HG03039 (cell line): ENCODE measurements around the gene LRFN2.

Experiments used
- ATAC-seq: cut with Tn5 transposase; IDR thresholded peaks from one replicate; pipeline ENCODE4 v1.9.1; 2021; ENCODE audit warnings: mild to moderate bottlenecking, moderate library complexity; ENCODE audit not compliant: unreplicated experiment

Gene LRFN2

GRCh38 chr6:40587240-40588069 is at the start of gene LRFN2:
TSS of gene LRFN2 (minus strand) at chr6:40587364.
- ATAC-seq, result peak; percentile 80

DNA sequence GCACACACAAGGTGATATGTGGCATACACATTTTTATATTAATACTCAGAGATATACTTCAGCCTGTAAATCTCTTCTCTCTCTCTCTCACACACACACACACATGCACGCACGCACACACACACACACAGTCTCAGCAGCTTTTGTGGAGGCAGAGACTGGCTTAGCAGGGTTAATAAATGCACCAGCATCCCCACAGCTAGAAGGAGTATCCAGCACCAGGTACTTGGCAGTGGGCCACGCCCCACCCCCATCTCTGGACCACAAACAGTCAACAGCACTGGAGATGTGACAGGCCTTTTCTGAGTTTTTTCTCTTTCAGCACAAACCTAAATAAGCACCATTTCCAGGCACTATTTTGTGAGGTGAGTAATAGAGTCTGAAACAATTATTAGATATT is 47.3 kb upstream of the LRFN2 start:
- no peak for ATAC-seq

GRCh38 chr6:40631744-40632143 is 44.6 kb upstream of the LRFN2 start:
- no peak for ATAC-seq

DNA sequence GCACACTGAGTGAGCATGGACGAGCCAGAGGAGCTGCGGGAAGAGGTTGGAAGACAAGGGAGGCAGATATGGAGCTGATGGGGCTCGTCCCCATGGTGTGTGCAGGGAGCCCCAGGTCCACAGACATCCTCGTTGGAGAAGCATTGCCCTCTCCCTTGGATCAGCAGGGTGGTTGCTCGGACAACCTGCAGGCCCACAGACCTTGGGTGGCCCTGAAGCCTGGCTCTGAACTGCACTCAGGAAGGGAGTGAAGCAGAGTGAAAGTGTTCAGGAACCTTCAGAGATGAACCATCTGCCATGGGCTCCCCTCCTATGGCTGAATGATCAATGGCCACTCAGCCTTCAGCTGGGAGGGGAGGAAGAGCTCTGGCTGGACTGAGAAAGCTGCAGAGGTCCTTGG is 43.3 kb upstream of the LRFN2 start:
- no peak for ATAC-seq

- ATAC-seq, result no peak
Measured at GRCh38 chr6:40630051-40630450, 42.9 kb upstream of the LRFN2 start.

DNA sequence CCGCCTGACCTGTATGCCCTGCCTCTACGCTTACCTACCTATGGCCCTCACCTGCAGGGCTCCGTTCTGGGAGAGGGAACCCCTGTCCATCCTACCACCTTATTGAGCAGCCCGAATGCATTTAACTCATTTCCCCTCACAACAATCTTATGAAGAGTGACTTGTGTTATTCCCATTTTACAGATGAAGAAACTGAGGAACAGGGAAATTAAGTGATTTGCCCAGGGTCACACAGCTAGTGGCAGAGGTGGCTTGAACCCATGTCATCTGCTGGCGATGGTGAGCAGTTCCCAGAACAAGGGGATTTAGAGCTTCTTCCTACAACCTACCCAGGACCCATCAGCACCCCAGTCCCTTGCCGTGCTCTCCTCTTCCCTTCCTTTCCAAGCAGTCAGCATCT is 42.3 kb upstream of the LRFN2 start:
- no peak for ATAC-seq

- no peak for ATAC-seq
Measured at GRCh38 chr6:40627316-40627715, 40.2 kb upstream of the LRFN2 start.

DNA sequence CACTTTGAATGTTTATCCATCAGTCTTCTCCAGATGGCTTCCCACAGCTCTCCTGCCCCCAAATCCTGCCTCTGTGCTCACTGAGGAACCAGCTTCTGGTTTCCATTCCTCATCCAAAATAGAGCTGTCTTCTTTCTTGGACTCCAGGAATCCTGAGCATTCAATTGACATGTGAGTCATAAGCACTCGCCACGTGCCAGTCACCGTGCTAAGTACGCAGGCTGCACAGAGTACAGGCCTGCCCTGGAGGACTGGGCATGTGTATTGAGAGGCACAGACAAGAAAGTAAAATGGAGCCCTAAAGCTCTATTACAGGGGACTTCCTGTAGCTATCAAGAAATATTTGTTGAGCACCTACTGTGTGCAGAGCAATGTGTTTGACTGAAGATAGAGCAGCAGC is 39.7 kb upstream of the LRFN2 start:
- ATAC-seq, result no peak

GRCh38 chr6:40623932-40624331 is 36.8 kb upstream of the LRFN2 start:
- no peak for ATAC-seq

GRCh38 chr6:40623178-40623577 is 36.0 kb upstream of the LRFN2 start:
- no peak for ATAC-seq

DNA sequence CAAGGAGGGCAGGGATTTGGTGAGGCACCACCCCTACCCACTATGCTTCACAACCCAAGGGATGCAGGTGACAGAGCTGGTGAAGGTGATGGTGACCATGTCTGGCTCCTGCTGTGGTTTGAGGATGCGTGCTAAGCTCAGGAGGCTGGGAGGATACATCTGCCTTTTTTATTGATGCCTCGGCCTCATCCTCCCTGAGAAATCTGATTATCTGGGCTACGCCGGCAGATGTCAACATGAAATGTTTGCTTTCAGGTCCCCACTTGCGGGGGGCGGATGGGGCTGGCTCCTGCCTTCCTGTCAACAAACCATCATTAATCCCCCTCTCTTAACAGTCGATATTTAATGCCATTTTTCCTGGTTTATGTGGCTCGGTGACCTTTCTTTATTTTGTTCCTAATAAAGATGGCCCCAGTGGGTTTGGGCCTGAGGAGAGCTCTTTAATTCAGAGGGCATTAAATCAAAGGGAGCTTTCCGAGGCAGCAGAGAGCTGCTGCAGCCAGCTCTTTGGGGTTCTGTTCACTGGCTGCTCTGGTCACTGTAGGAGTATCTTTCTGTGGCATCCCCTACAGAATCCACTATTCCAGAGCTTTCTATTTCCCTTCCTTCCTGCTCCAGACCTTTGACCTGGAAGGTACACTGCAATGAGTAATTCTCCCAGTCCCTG is 33.5 kb upstream of the LRFN2 start:
- ATAC-seq, result no peak

GRCh38 chr6:40614671-40615070 is 27.5 kb upstream of the LRFN2 start:
- ATAC-seq, result no peak

GRCh38 chr6:40611912-40612311 is 24.7 kb upstream of the LRFN2 start:
- ATAC-seq, result no peak

DNA sequence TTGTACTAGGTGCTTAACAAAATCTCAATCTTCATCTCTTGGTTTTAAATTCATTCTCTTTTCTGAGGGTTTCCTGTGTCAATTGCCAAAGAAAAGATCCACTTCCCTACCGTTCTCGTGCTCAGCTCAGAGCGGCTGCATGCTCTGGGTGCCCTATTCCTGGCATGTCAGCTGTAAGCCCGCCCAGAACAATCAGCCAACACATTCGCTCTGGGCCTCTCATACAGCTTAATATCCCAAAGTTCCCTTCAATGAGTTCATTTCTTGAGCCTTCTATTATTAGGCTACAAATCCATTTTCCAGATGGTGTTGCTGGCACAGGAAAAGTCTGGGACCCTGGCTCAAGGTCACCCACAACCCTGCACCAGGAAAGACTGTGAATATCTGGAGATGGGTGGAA is 24.3 kb upstream of the LRFN2 start:
- no peak for ATAC-seq

DNA sequence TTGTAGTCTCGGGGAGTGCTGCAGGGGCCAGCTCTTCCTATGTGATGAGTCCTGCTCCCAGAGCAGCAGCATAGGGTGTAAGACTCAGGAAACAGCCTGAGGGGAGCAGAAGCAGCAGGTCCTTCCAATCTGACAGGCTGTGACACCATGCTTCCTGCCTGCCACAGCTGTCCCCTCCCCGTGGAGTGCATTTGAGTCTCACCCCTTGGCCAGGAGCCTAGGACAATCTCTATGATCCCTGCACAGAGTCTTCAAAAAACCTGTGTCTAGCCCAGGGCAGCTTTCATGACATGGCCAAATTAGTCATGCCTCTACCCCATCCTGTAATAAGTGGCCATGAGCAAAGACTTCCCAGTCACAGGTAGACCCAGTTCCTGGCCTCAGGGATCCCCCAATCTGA is 23.1 kb upstream of the LRFN2 start:
- no peak for ATAC-seq

DNA sequence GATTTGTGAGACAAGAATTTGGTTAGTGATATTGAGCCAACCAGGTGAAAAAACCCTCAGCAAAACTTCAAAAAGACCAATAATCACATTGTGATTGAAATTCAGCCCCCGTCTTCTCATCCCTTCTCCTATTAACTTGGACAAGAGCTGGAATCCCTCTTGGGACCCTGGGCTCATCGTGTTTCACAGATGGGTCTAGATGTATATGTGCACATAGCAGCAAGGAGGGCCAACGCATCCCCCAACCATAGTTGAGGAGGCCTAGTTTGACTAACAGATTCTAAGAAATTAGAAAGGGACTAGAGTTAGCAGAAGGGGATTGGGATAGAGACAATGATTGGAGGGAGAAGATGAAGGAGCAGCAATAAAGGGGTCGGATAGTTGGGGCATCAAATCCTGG is 19.8 kb upstream of the LRFN2 start:
- ATAC-seq, result no peak

DNA sequence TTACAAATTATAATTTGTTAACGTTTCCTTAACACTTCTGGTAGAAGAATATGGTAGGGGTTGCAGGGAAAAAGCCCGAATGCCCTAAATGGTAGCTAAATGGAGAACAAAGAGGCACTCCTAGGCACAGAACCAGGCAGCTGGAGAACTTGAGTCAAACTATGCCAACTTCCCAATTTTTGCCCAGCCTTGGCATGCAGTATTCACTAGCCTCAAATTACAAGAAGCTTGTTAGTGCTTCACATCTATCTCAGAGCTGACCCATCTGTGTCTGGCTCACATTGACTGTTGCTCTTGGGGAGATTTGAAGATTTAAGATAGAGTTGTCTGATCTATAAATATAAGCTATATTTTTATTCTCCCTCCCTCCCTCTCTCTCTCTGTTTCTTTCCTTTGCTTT is 19.4 kb upstream of the LRFN2 start:
- no peak for ATAC-seq

DNA sequence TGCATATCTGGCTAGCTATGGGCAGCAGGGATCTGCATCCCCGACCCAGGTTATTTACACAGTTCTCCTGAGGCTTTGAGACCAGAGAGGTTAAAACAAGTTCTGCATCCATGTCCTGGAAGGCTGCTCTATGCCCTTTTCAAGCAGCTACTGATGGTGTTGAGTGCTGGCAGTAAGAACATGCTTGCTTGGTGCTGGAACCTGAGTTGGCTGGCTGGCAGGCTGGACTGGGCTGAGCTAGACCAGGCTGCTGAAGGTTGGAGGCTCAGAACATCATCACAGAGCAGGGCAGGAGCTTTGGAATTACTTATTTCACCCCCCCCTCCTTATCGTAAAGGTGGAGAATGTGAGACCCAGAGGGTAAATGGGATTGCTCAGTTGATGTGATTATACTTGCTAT is 16.9 kb upstream of the LRFN2 start:
- no peak for ATAC-seq

GRCh38 chr6:40599555-40599954 is 12.4 kb upstream of the LRFN2 start:
- ATAC-seq, result no peak

- no peak for ATAC-seq
Measured at GRCh38 chr6:40598516-40598915, 11.4 kb upstream of the LRFN2 start.

- no peak for ATAC-seq
Measured at GRCh38 chr6:40597301-40597700, 10.1 kb upstream of the LRFN2 start.

GRCh38 chr6:40588480-40588879 is 1.3 kb upstream of the LRFN2 start:
- no peak for ATAC-seq

- ATAC-seq, result no peak
Measured at GRCh38 chr6:40588070-40588384, 863 bp upstream of the LRFN2 start.
